ENCODE measurements around the gene INPP5A.

INPP5A gene

GRCh38 chr10:132776821-132777220 lies 239.2 kb downstream of the INPP5A start:
- H4K20me1 ChIP-seq (ENCODE audit: insufficient read depth, low read length) = no peaks in the 10 kb centered on the region
- no peaks in the 10 kb centered on the region for H3K4me1 ChIP-seq (ENCODE audit: low read length)
- no peaks in the 10 kb centered on the region for H3K79me2 ChIP-seq (ENCODE audit: low read length)
- H2AFZ ChIP-seq (ENCODE audit: low read length) = no peak overlapping the region
- no peak for DNase-seq
- H3K9me3 ChIP-seq (replicated peaks; ENCODE audit: insufficient read depth, low read length) = no peaks in the 10 kb centered on the region
- no peak overlapping the region for H3K4me2 ChIP-seq (ENCODE audit: low read depth, low read length)
- no peaks in the 10 kb centered on the region for H3K9me2 ChIP-seq (replicated peaks; ENCODE audit: insufficient read depth, low read length)
- no peak overlapping the region for H3K27ac ChIP-seq (ENCODE audit: low read length)
- H3K9ac ChIP-seq (ENCODE audit: low read length) = no peak overlapping the region
- H3K4me3 ChIP-seq (ENCODE audit: low read length) = no peak overlapping the region
- H3K27me3 ChIP-seq (replicated peaks; ENCODE audit: insufficient read depth, low read length) = no peaks in the 10 kb centered on the region
- no peak for TF ChIP-seq EZH2phosphoT487 (IDR thresholded peaks at IDR 0.05; ENCODE audit: low read length)
- no peak for TF ChIP-seq CTCF (IDR thresholded peaks at IDR 0.05; ENCODE audit: low read length)
- TF ChIP-seq EZH2 (optimal IDR thresholded peaks at IDR 0.05; ENCODE audit: low read depth, low read length) = no peak
- no peaks in the 10 kb centered on the region for H3F3A ChIP-seq (ENCODE audit: insufficient read depth, low read length)
- H3K36me3 ChIP-seq (replicated peaks; ENCODE audit: insufficient read depth, low read length) = no peaks in the 10 kb centered on the region

- Histone ChIP-seq H3K9me3 (replicated peaks; ENCODE audit: insufficient read depth, low read length) (no peaks in the 10 kb centered on the region), H3K9ac (ENCODE audit: low read length) (no peak overlapping the region), H3K4me3 (ENCODE audit: low read length) (no peak overlapping the region), H3K4me2 (ENCODE audit: low read depth, low read length) (no peak overlapping the region), H3K27me3 (replicated peaks; ENCODE audit: insufficient read depth, low read length) (no peaks in the 10 kb centered on the region), H3K9me2 (replicated peaks; ENCODE audit: insufficient read depth, low read length) (no peaks in the 10 kb centered on the region), H2AFZ (ENCODE audit: low read length) (no peak overlapping the region), H3K27ac (ENCODE audit: low read length) (no peak overlapping the region), H3F3A (ENCODE audit: insufficient read depth, low read length) (no peaks in the 10 kb centered on the region), H3K79me2 (ENCODE audit: low read length) (no peaks in the 10 kb centered on the region), H4K20me1 (ENCODE audit: insufficient read depth, low read length) (no peaks in the 10 kb centered on the region), H3K36me3 (replicated peaks; ENCODE audit: insufficient read depth, low read length) (no peaks in the 10 kb centered on the region), H3K4me1 (ENCODE audit: low read length) (no peaks in the 10 kb centered on the region)
- TF ChIP-seq EZH2 (optimal IDR thresholded peaks at IDR 0.05; ENCODE audit: low read depth, low read length) (no peak), CTCF (IDR thresholded peaks at IDR 0.05; ENCODE audit: low read length) (no peak), EZH2phosphoT487 (IDR thresholded peaks at IDR 0.05; ENCODE audit: low read length) (no peak)
- DNase-seq = no peak
Measured at GRCh38 chr10:132777441-132777840, 239.9 kb downstream of the INPP5A start.

GRCh38 chr10:132779549-132780294 lies 242.1 kb downstream of the INPP5A start:
- H3K9me2 ChIP-seq (replicated peaks; ENCODE audit: insufficient read depth, low read length) = no peaks in the 10 kb centered on the region
- H3K9ac ChIP-seq (ENCODE audit: low read length) = no peak overlapping the region
- no peaks in the 10 kb centered on the region for H3K4me1 ChIP-seq (ENCODE audit: low read length)
- H3K79me2 ChIP-seq (ENCODE audit: low read length) = no peaks in the 10 kb centered on the region
- TF ChIP-seq EZH2phosphoT487 (IDR thresholded peaks at IDR 0.05; ENCODE audit: low read length) = no peak
- TF ChIP-seq EZH2 (optimal IDR thresholded peaks at IDR 0.05; ENCODE audit: low read depth, low read length) = no peak
- TF ChIP-seq CTCF (IDR thresholded peaks at IDR 0.05; ENCODE audit: low read length) = no peak
- H3K4me3 ChIP-seq (ENCODE audit: low read length) = no peak overlapping the region
- DNase-seq = no peak
- no peaks in the 10 kb centered on the region for H3K36me3 ChIP-seq (replicated peaks; ENCODE audit: insufficient read depth, low read length)
- H3K4me2 ChIP-seq (ENCODE audit: low read depth, low read length) = no peak overlapping the region
- H3K27me3 ChIP-seq (replicated peaks; ENCODE audit: insufficient read depth, low read length) = no peaks in the 10 kb centered on the region
- H3K27ac ChIP-seq (ENCODE audit: low read length) = no peak overlapping the region
- no peaks in the 10 kb centered on the region for H4K20me1 ChIP-seq (ENCODE audit: insufficient read depth, low read length)
- H3K9me3 ChIP-seq (replicated peaks; ENCODE audit: insufficient read depth, low read length) = no peaks in the 10 kb centered on the region
- no peak overlapping the region for H2AFZ ChIP-seq (ENCODE audit: low read length)
- no peaks in the 10 kb centered on the region for H3F3A ChIP-seq (ENCODE audit: insufficient read depth, low read length)
